Coronary artery (tissue), 2 donors: ENCODE results near the gene ZNF439.

Experiments
- DNase-seq: peaks from one replicate; pipeline ENCODE4 v3.0.0-alpha.2; 2017; ENCODE audit warnings: low spot score
- H3K27ac ChIP-seq, 2 donors: fragments of 200-600 bp; sonication (generic); one replicate each; pipeline ENCODE4 v1.5.1; 2016 to 2019
- H3K4me3 ChIP-seq: fragments of 200-600 bp; sonication (generic); 2 replicates; pipeline ENCODE4 v1.5.1; 2016; ENCODE audit warnings: mild to moderate bottlenecking, moderate library complexity
- TF ChIP-seq, protein P1 (sequence below): fragments of 200-600 bp; sonication (generic); IDR thresholded peaks from one replicate; pipeline ENCODE4 v1.5.1; 2019; ENCODE audit warnings: antibody characterized with exemption

ZNF439 gene

DNA sequence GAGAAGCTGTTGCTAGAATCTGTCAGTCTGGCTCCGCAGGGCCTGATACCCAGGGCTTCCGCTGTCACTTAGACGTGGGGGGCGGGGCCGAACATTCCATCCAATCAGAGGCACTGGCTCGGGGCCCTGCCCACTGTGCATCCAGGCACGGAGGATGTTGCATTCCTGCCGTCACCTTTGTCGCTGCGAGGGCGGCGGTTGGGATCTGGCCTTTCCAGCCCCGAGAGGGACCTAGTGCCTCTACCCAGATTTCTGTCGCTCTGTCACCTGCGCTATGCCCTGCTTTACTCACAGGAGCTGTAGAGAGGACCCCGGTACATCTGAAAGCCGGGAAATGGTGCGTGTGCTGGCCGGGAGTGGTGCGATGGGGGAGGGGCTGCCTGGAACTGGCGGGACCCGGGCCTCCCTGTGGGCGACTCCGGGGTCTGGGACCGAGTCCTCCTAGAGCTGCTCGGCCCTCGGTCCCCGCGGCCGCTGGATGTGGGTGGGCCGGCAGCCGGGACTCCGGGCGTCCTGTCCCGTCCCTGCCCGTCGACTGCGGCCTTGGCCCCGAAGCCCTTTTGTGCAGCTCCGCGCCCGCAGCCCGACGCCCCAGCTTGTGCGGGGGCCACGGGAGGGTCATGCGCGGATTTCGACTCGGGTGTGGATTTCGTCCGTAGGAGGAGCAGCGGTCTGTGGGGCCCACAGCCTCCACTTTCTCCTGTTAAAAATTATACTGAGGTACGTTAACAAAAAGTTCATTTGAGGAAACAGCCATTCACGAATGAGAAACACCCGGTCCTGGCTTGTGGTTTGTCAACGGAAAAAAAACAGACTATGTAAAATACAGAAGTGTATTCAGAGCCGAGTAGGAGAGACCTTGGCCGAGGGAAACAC lies at the start of gene ZNF439:
Gene ZNF439, plus strand, starts transcription at position 133 of the 876 bp plus-strand sequence. Its CDS starts 142 bp downstream, at position 275.
- peak within 1 kb of the TSS; percentile 60 to 82 for H3K27ac ChIP-seq
- H3K4me3 ChIP-seq: peak within 1 kb of the TSS; percentile 79
- TF ChIP-seq, protein P1, sequence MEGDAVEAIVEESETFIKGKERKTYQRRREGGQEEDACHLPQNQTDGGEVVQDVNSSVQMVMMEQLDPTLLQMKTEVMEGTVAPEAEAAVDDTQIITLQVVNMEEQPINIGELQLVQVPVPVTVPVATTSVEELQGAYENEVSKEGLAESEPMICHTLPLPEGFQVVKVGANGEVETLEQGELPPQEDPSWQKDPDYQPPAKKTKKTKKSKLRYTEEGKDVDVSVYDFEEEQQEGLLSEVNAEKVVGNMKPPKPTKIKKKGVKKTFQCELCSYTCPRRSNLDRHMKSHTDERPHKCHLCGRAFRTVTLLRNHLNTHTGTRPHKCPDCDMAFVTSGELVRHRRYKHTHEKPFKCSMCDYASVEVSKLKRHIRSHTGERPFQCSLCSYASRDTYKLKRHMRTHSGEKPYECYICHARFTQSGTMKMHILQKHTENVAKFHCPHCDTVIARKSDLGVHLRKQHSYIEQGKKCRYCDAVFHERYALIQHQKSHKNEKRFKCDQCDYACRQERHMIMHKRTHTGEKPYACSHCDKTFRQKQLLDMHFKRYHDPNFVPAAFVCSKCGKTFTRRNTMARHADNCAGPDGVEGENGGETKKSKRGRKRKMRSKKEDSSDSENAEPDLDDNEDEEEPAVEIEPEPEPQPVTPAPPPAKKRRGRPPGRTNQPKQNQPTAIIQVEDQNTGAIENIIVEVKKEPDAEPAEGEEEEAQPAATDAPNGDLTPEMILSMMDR: no peak
- DNase-seq: peak; percentile 92

DNA sequence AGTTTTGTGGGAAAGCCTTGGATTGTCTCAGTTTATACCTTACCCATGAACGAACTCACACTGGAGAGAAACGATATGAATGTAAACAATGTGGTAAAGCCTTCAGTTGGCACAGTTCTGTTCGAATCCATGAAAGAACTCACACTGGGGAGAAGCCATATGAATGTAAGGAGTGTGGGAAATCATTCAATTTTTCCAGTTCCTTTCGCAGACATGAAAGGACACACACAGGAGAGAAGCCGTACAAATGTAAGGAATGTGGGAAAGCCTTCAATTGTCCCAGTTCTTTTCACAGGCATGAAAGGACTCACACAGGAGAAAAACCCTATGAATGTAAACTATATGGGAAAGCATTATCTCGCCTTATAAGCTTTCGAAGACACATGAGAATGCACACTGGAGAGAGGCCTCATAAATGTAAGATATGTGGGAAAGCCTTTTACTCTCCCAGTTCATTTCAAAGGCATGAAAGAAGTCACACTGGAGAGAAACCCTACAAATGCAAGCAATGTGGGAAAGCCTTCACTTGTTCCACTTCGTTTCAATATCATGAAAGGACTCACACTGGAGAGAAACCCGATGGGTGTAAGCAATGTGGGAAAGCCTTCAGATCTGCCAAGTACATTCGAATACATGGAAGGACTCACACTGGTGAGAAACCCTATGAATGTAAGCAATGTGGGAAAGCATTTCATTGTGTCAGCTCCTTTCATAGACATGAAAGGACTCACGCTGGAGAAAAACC lies 42.0 kb upstream of the ZNF439 start:
- Histone ChIP-seq H3K27ac (no peak overlapping the region), H3K4me3 (no peak overlapping the region)
- TF ChIP-seq, protein P1: no peak
- no peak for DNase-seq

DNA sequence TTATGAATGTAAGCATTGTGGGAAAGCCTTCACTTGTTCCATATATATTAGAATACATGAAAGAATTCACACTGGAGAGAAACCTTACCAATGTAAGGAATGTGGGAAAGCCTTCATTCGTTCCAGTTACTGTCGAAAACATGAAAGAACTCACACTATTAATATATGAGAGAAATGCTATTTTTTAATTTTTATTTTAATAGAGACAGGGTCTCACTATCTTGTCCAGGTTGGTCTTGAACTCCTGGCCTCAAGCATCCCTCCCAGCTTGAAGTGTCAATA lies 41.5 kb upstream of the ZNF439 start:
- no peak overlapping the region for H3K4me3 ChIP-seq
- TF ChIP-seq, protein P1: no peak
- DNase-seq: no peak
- no peak overlapping the region for H3K27ac ChIP-seq

GRCh38 chr19:11813703-11814028 lies 34.9 kb upstream of the ZNF439 start:
- DNase-seq: no peak
- TF ChIP-seq, protein P1: no peak

DNA sequence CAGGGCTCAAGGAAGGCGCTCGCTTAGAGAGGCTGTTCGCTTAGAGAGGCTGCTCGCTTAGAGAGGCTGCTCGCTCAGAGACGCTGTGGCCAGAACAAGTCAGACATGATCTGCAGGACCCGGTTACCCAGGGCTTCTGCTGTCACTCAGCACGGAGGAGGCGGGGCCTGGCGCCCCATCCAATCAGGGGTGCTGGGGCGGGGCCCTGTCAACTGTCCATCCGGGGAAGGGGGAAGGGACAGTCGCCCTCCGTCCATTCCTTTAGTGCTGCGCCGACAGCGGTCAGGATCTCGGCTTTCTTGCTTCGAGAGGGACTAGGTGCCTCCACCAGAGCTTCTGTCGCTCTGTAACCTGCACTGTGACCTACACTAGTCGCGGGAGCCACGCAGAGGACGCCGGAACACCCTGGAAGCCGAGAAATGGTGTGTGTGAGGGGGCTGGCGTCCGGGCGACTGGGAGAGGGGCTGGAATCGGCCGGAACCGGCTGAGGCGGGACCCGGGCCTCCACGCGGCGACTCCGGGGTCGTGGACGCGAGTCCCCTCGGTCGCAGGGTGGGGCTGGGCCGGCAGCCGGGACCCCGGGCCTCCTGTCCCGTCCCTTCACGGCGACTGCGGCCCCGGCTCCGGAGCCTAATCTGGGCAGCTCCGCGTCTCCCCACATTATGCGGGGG lies 34.4 kb upstream of the ZNF439 start, which contains the start of gene ZNF440:
Gene ZNF440, plus strand, starts transcription at position 245 of the 671 bp plus-strand sequence. Its CDS starts 175 bp downstream, at position 420.
- peak within 1 kb of the TSS; percentile 96 for H3K4me3 ChIP-seq
- peak within 1 kb of the TSS; percentile 81 to 95 for H3K27ac ChIP-seq
- peak; percentile 98 for DNase-seq
- TF ChIP-seq, protein P1: no peak

More at GRCh38 chr19:11813703-11814028, 34.9 kb upstream of the ZNF439 start:
- Histone ChIP-seq H3K27ac (peak overlapping the region in 1 of 2 donors; percentile 95), H3K4me3 (peak overlapping the region; percentile 96)

- DNase-seq: no peak
- peak overlapping the region; percentile 81 to 95 for H3K27ac ChIP-seq
- H3K4me3 ChIP-seq: peak overlapping the region; percentile 96
- TF ChIP-seq, protein P1: no peak
Measured at GRCh38 chr19:11814700-11815035, 33.9 kb upstream of the ZNF439 start.
